Activated CD8-positive, alpha-beta memory T cell treated with anti-CD3 and anti-CD28 coated beads for 36 hours (primary cell): Measurements from ENCODE around the gene NDUFB8. TPM values are rescaled to one million over a fixed set of nuclear protein-coding genes. Genes with fewer than 3 reads are reported as not detected.

Experiments
- CTCF ChIA-PET: fragments of 350-600 bp; sonication (Branson Sonifier 250); formaldehyde crosslinking; loops from one replicate; lab custom pipeline; 2021; ENCODE audit warnings: antibody characterized with exemption; lab: Charles Lee
- POLR2A ChIA-PET: fragments of 350-600 bp; sonication (Branson Sonifier 250); formaldehyde crosslinking; loops from one replicate; lab custom pipeline; 2021; ENCODE audit warnings: antibody characterized with exemption; lab: Charles Lee
- total RNA-seq, 2 experiments: library from RNA; stranded (reverse); gene quantifications; one replicate each; pipeline ENCODE4 v1.2.3, GENCODE V29; 2021

The NDUFB8 gene
- total RNA-seq, 2 experiments from 2014 or later, result 311 to 324 TPM

GRCh38 chr10:100553929-100554328 lies 24.3 kb upstream of the NDUFB8 start:
- ChIA-PET CTCF (interaction anchor here (1.0 kb wide), 1 partner anchor 190 kb away, joined by 3 read pairs; no protein-coding TSS in a partner anchor), POLR2A (no interaction called here)

DNA sequence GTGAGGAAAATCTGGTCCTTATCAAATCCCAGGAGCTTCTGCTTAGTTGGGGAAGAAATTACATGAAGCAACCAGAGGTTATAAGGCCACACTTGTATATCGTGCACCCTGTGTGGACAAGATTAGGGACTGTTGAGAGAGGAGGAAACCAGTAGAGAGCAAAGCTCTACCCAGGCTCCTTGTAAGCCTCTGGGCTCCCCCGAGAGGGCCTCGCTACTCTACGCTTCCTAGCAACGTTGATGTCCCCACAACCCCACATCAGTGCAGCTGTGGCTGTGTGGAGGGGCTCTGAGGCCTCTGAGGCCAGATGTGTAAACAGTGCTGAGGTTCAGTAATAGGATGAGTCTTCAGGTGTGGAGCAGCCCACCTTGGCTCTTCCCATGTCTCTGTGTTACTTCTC lies 22.1 kb upstream of the NDUFB8 start:
- CTCF ChIA-PET, result interaction anchor here (0.8 to 1.3 kb wide), 3 partner anchors 11 to 191 kb away, joined by 3 to 4 read pairs (median 3); no protein-coding TSS in a partner anchor
- POLR2A ChIA-PET, result no interaction called here

DNA sequence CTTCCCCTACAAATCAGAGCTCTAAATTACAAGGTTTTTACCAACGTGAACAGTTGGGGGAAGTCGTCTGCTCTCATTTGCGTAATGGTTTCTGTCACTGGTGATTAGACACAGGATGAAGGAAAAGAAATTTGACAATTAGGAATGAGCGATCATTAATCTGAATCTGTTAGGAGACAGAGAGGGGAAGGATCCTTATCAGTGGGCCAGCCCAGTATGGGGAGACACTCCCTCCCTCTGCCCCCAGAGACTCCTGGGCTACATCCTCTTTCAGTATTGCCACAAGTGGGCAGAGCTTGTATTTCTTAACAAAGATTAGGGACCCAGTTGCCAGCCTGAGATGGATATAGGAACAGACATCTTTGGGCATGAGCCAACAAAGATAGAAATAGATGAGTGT lies 21.5 kb upstream of the NDUFB8 start:
- ChIA-PET POLR2A (no interaction called here), CTCF (interaction anchor here (1.3 kb wide), 1 partner anchor 192 kb away, joined by 3 read pairs; no protein-coding TSS in a partner anchor)

GRCh38 chr10:100544950-100545349 lies 15.3 kb upstream of the NDUFB8 start:
- ChIA-PET CTCF (interaction anchor here (0.8 kb wide), 1 partner anchor 23 kb away, joined by 4 read pairs; no protein-coding TSS in a partner anchor), POLR2A (interaction anchor here (0.7 kb wide), 1 partner anchor 20 kb away, joined by 3 read pairs; no protein-coding TSS in a partner anchor)

GRCh38 chr10:100537475-100537874 lies 7.8 kb upstream of the NDUFB8 start:
- ChIA-PET POLR2A (no interaction called here), CTCF (no interaction called here)

- ChIA-PET CTCF (interaction anchor here (0.5 to 3.0 kb wide), 11 partner anchors 9 to 451 kb away, joined by 3 to 14 read pairs (median 4); partner anchors contain the start of genes MRPL43 and SCD), POLR2A (interaction anchor here (0.7 to 1.1 kb wide), 4 partner anchors 14 to 249 kb away, joined by 3 read pairs; no protein-coding TSS in a partner anchor)
Observed at GRCh38 chr10:100535715-100536353, 6.2 kb upstream of the NDUFB8 start, which contains the start of gene HIF1AN. TSS of gene HIF1AN (plus strand) at chr10:100535943. CDS start at chr10:100535959, 16 bp downstream.

- CTCF ChIA-PET, result interaction anchor here (0.5 to 3.0 kb wide), 11 partner anchors 8 to 388 kb away, joined by 3 to 14 read pairs (median 4); partner anchors contain the start of gene SCD
- POLR2A ChIA-PET, result interaction anchor here (0.7 to 1.1 kb wide), 4 partner anchors 13 to 248 kb away, joined by 3 read pairs; no protein-coding TSS in a partner anchor
Observed at GRCh38 chr10:100535338-100535714, 5.7 kb upstream of the NDUFB8 start.

- POLR2A ChIA-PET, result no interaction called here
- CTCF ChIA-PET, result interaction anchor here (0.9 to 3.0 kb wide), 4 partner anchors 12 to 188 kb away, joined by 3 to 9 read pairs (median 4); partner anchors contain the start of gene SCD
Observed at GRCh38 chr10:100534726-100535125, 5.1 kb upstream of the NDUFB8 start.

DNA sequence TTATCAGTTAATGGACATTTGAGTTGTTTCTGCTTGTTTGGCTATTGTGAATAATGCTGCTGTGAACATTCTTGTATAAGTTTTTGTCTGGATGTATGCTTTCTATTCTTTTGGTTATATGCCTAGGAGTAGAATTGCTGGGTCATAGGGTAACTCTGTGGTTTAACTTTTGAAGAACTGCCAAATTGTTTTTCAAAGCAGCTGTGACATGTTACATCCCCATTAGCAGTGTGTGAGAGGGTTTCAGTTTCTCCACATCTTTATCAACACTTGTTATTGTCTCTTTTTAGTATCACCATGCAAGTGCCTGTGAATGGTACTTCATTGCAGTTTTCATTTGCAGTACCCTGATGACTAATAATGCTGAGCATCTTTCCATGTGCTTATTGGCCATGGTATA lies 2.1 kb upstream of the NDUFB8 start:
- ChIA-PET POLR2A (no interaction called here), CTCF (no interaction called here)

- POLR2A ChIA-PET, result interaction anchor here (2.4 kb wide), 1 partner anchor 20 kb away, joined by 7 read pairs; no protein-coding TSS in a partner anchor
- CTCF ChIA-PET, result interaction anchor here (0.7 to 1.7 kb wide), 2 partner anchors 10 to 18 kb away, joined by 4 read pairs; no protein-coding TSS in a partner anchor
Observed at GRCh38 chr10:100528921-100529474, 673 bp downstream of the NDUFB8 start.

DNA sequence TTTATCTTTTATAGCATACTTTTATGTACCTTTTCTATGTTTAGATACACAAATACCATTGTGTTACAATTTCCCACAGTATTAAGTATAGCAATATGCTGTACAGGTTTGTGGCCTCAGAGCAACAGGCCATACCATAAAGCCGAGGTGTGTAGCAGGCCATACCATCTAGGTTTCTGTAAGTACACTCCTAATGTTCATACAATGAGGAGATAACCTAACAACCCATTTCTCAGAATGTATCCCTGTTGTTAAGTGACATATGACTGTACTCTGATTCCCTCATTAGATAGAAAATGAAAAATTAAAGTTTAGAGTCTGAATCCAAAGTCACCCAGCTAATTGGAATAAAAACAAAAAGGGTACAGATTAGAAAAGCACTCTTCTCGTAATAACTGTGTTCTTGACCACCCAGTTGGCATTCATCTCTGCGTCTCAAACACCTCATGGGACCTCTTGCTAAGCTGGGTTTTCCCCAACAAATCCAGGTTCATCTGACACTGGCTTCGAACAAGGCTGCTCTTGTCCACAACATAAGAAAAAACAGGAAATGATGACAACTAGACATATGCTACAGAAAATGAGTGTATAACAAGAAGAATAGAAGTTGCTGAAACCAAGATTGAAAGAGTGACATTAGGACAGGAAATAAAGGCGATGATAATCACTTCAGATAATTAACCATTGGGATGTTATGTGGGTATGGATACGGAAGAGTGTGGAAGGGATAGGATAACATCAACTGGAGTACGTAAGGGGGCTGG lies 1.4 kb downstream of the NDUFB8 start:
- ChIA-PET CTCF (interaction anchor here (0.7 to 2.9 kb wide), 6 partner anchors 8 to 46 kb away, joined by 3 to 14 read pairs (median 6); partner anchors contain the start of gene HIF1AN), POLR2A (interaction anchor here (0.5 to 2.4 kb wide), 2 partner anchors 13 to 19 kb away, joined by 6 to 7 read pairs; no protein-coding TSS in a partner anchor)

DNA sequence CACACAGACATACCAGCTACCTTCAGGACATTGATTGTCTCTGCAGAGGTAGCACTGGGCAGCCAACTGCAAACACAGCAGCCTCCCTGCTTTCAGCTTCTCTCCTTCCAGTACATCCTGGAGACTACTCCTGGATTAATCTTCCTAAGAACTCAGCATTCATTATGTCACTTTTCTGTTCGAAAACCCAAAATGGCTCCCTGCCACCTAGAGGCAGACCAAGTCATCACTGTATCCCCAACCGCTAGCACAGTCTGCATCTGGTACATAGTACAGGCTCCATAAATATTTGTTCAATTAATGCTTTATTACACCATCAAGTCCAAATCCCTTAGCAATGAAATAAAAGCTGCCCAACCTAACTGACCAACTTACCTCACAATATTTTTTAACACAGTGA lies 5.0 kb downstream of the NDUFB8 start:
- POLR2A ChIA-PET, result no interaction called here
- CTCF ChIA-PET, result interaction anchor here (1.0 kb wide), 1 partner anchor 91 kb away, joined by 3 read pairs; no protein-coding TSS in a partner anchor

DNA sequence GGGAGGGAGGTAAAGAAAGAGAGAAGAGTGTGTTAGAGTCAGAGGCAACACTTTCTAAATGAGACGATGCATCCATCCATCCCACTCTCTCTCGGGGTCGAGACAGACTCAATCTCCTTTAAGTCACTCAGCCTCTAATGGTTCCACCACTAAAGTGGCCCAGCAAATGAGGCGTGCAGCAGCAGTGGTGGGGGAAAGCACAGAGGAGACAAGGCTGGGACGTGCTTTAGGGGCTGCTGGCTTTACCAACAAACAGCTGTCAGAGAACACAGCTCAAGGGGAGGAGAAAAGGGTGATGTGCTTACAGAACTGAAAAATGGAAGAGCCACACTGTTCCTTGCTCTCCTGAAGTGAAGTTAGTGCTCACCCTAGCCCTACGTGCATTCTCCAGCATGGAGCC lies 5.5 kb downstream of the NDUFB8 start:
- POLR2A ChIA-PET, result no interaction called here

DNA sequence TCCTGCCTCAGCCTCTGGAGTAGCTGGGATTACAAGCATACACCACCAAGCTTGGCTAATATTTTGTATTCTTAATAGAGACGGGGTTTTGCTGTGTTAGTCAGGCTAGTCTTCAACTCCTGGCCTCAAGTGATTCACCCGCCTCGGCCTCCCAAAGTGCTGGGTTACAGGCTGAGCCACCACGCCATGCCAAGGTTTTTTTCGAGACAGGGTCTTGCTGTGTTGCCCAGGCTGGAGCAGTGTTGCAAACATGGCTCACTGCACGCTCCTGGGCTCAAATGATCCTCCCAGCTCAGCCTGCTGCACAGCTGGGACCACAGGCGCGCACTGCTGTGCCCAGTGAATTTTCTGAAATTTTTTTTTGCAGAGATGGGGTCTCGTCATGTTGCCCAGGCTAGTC lies 6.7 kb downstream of the NDUFB8 start:
- CTCF ChIA-PET, result interaction anchor here (0.9 to 2.5 kb wide), 3 partner anchors 11 to 13 kb away, joined by 3 to 7 read pairs (median 7); partner anchors contain the start of gene HIF1AN
- POLR2A ChIA-PET, result interaction anchor here (1.3 kb wide), 1 partner anchor 152 kb away, joined by 4 read pairs; no protein-coding TSS in a partner anchor

More for the DNA sequence above, 5.5 kb downstream of the NDUFB8 start:
- CTCF ChIA-PET, result interaction anchor here (1.0 to 2.5 kb wide), 2 partner anchors 11 to 90 kb away, joined by 3 to 7 read pairs; partner anchors contain the start of gene HIF1AN

DNA sequence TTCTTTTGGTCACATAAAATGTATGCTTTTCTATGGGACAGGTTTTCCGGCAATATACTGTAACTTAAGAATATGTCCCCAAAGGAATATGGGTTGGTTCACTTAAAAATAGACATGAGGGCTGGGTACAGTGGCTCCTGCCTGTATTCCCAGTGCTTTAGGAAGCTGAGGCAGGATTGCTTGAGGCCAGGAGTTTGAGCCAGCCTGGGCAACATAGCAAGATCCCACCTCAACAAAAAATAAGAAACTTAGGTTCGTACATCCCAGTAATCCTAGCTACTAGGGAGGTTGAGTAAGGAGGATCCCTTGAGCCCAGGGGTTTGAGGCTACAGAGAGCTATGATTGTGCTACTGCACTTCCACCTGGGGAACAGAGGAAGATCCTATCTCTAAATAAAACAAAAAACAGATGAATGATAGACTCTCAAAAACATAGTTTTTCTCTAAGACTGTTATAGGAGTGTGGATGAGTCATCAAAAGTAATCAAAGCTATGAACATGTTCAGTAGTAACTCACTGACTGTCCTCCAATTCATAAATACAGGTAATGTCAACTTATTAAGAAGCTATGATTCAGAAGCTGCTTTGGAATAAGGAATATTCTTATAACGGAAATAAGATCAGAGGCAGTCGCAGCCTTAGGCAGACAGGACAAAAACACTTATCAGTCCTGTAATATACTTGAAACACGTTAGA lies 7.4 kb downstream of the NDUFB8 start:
- ChIA-PET CTCF (interaction anchor here (0.9 to 2.5 kb wide), 4 partner anchors 11 to 88 kb away, joined by 3 to 7 read pairs (median 6); partner anchors contain the start of gene HIF1AN), POLR2A (interaction anchor here (0.6 to 1.3 kb wide), 3 partner anchors 14 to 190 kb away, joined by 3 to 5 read pairs (median 4); partner anchors contain the start of gene HIF1AN)

GRCh38 chr10:100520811-100521210 lies 8.9 kb downstream of the NDUFB8 start:
- POLR2A ChIA-PET, result no interaction called here

GRCh38 chr10:100519311-100520051 lies 10.2 kb downstream of the NDUFB8 start, which contains the start of gene SEC31B:
TSS of gene SEC31B (minus strand) at chr10:100519861. CDS start at chr10:100516952, 2,909 bp downstream.
- ChIA-PET CTCF (interaction anchor here (1.1 to 3.3 kb wide), 17 partner anchors 8 to 184 kb away, joined by 3 to 44 read pairs (median 6); partner anchors contain the start of gene HIF1AN), POLR2A (interaction anchor here (0.6 kb wide), 1 partner anchor 9 kb away, joined by 3 read pairs; no protein-coding TSS in a partner anchor)

More at GRCh38 chr10:100520811-100521210, 8.9 kb downstream of the NDUFB8 start:
- CTCF ChIA-PET, result interaction anchor here (0.6 to 3.3 kb wide), 4 partner anchors 12 to 216 kb away, joined by 4 to 44 read pairs (median 4); no protein-coding TSS in a partner anchor
